ENCODE measurements around the gene ZFYVE21.

DNA sequence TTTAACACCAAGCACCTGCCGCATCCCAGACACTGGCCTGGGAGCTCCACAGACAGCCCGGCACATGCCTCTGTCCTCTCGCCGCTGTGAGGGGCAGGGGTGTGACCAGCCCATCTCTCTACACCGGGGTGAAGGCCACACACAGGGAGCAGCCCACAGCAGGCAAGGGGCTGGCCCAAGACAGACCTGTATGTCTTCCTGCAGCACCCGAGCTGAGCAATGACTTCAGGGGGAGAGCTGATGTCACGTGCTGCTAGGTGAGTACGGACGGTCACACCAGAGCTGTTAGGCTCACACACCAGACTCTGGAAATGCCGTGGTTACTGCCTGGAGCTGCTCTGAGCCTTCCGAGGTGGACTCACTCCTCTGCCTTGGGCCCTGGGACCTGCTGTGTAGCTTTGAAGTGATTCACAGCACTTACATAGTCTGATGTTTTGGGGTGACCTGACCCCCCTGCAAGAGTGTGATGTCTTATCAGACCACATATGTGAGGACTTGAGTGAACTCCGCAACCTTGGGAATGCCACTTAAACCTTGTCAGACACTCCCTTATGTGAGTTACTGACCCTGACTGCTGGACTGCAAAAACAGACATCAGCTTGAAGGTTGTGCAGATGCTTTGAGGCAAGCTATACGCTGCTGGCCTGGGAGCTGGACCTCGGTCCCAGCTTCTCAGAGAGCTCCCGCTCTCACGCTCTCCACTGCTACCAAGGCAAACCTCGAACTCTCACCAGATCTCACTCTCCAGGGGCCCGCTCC lies 2.1 kb upstream of the ZFYVE21 start:
- TF ChIP-seq, protein P1, sequence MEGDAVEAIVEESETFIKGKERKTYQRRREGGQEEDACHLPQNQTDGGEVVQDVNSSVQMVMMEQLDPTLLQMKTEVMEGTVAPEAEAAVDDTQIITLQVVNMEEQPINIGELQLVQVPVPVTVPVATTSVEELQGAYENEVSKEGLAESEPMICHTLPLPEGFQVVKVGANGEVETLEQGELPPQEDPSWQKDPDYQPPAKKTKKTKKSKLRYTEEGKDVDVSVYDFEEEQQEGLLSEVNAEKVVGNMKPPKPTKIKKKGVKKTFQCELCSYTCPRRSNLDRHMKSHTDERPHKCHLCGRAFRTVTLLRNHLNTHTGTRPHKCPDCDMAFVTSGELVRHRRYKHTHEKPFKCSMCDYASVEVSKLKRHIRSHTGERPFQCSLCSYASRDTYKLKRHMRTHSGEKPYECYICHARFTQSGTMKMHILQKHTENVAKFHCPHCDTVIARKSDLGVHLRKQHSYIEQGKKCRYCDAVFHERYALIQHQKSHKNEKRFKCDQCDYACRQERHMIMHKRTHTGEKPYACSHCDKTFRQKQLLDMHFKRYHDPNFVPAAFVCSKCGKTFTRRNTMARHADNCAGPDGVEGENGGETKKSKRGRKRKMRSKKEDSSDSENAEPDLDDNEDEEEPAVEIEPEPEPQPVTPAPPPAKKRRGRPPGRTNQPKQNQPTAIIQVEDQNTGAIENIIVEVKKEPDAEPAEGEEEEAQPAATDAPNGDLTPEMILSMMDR (IDR thresholded peaks at IDR 0.05; ENCODE audit: low read depth, low read length, poor library complexity, severe bottlenecking) = no peak
- no peak for TF ChIP-seq EZH2phosphoT487 (IDR thresholded peaks at IDR 0.05; ENCODE audit: borderline replicate concordance, low read length)

Data from DOHH2 (cell line).